GM21381 (cell line): ENCODE data around the gene CBX1.
"Not testable (repeated sequence)": the region's sequence is repeated elsewhere in the genome, so short reads cannot be mapped to it uniquely, and the experiment has no call there.

ENCODE experiments used
- ATAC-seq: cut with Tn5 transposase; IDR thresholded peaks from one replicate; pipeline ENCODE4 v1.9.1; 2021; ENCODE audit warnings: mild to moderate bottlenecking, moderate library complexity; ENCODE audit not compliant: unreplicated experiment

The CBX1 gene

GRCh38 chr17:48053758-48054237, 47.5 kb downstream of the CBX1 start:
- ATAC-seq: no peak

GRCh38 chr17:48052956-48053757, 48.1 kb downstream of the CBX1 start:
- ATAC-seq: no peak

- no peak for ATAC-seq
Measured at GRCh38 chr17:48051706-48052486, 49.4 kb downstream of the CBX1 start.

- no peak for ATAC-seq
Measured at GRCh38 chr17:48051283-48051682, 50.0 kb downstream of the CBX1 start.

- ATAC-seq: peak; percentile 42
Measured at GRCh38 chr17:48048384-48049126, 52.7 kb downstream of the CBX1 start.

- peak; percentile 87 for ATAC-seq
Measured at GRCh38 chr17:48047741-48048383, 53.4 kb downstream of the CBX1 start, which contains the start of gene NFE2L1. Gene NFE2L1, plus strand, starts transcription at chr17:48048359. Its CDS starts 2,760 bp downstream, at chr17:48051119.

- ATAC-seq: no peak
Measured at GRCh38 chr17:48047113-48047740, 54.1 kb downstream of the CBX1 start.

GRCh38 chr17:48046296-48046695, 55.0 kb downstream of the CBX1 start:
- ATAC-seq: no peak

GRCh38 chr17:48045316-48046001, 55.8 kb downstream of the CBX1 start:
- no peak for ATAC-seq

GRCh38 chr17:48044851-48045250, 56.4 kb downstream of the CBX1 start:
- ATAC-seq: no peak

GRCh38 chr17:48043176-48043575, 58.1 kb downstream of the CBX1 start:
- no peak for ATAC-seq

- ATAC-seq: no peak
Measured at GRCh38 chr17:48038687-48039086, 62.6 kb downstream of the CBX1 start.

- ATAC-seq: no peak
Measured at GRCh38 chr17:48037838-48038323, 63.4 kb downstream of the CBX1 start.

- no peak for ATAC-seq
Measured at GRCh38 chr17:48037036-48037837, 64.0 kb downstream of the CBX1 start, which contains the start of gene COPZ2. Gene COPZ2, minus strand, starts transcription at chr17:48037797. Its CDS starts 20 bp downstream, at chr17:48037777.

GRCh38 chr17:48036693-48037035, 64.6 kb downstream of the CBX1 start:
- no peak for ATAC-seq

GRCh38 chr17:48034734-48035133, 66.5 kb downstream of the CBX1 start:
- ATAC-seq: not testable (repeated sequence)

- ATAC-seq: no peak
Measured at GRCh38 chr17:48031966-48032365, 69.3 kb downstream of the CBX1 start.

GRCh38 chr17:48030531-48030930, 70.7 kb downstream of the CBX1 start:
- no peak for ATAC-seq

GRCh38 chr17:48028736-48029135, 72.5 kb downstream of the CBX1 start:
- ATAC-seq: no peak
